GM21360 (cell line): Measurements from ENCODE around the gene RPTOR.
"Not testable (repeated sequence)": the region's sequence is repeated elsewhere in the genome, so short reads cannot be mapped to it uniquely, and the experiment has no call there.

ENCODE experiments used
- ATAC-seq: cut with Tn5 transposase; IDR thresholded peaks from one replicate; pipeline ENCODE4 v1.9.1; 2021; ENCODE audit warnings: mild to moderate bottlenecking, moderate library complexity; ENCODE audit not compliant: unreplicated experiment

Gene RPTOR

GRCh38 chr17:80612997-80613731 is 68.5 kb downstream of the RPTOR start:
- ATAC-seq = no peak

GRCh38 chr17:80613732-80614071 is 69.1 kb downstream of the RPTOR start:
- ATAC-seq = no peak

- ATAC-seq = no peak
These were observed 69.9 kb downstream of the RPTOR start for GRCh38 chr17:80614332-80615047.

- no peak for ATAC-seq
These were observed 70.7 kb downstream of the RPTOR start for GRCh38 chr17:80615376-80615775.

- no peak for ATAC-seq
These were observed 72.1 kb downstream of the RPTOR start for GRCh38 chr17:80616705-80617104.

- no peak for ATAC-seq
These were observed 73.7 kb downstream of the RPTOR start for GRCh38 chr17:80618304-80618703.

- ATAC-seq = no peak
These were observed 75.0 kb downstream of the RPTOR start for GRCh38 chr17:80619535-80620235.

GRCh38 chr17:80621335-80621996 is 76.8 kb downstream of the RPTOR start:
- ATAC-seq = no peak

- ATAC-seq = no peak
These were observed 77.3 kb downstream of the RPTOR start for GRCh38 chr17:80621997-80622357.

GRCh38 chr17:80624864-80625263 is 80.2 kb downstream of the RPTOR start:
- ATAC-seq = no peak

GRCh38 chr17:80625627-80626026 is 81.0 kb downstream of the RPTOR start:
- no peak for ATAC-seq

- ATAC-seq = not testable (repeated sequence)
These were observed 84.2 kb downstream of the RPTOR start for GRCh38 chr17:80628881-80629280.

GRCh38 chr17:80629298-80630028 is 84.8 kb downstream of the RPTOR start:
- no peak for ATAC-seq

GRCh38 chr17:80630560-80631120 is 86.0 kb downstream of the RPTOR start:
- ATAC-seq = no peak

- ATAC-seq = no peak
These were observed 86.8 kb downstream of the RPTOR start for GRCh38 chr17:80631142-80632045.

GRCh38 chr17:80632046-80632581 is 87.5 kb downstream of the RPTOR start:
- ATAC-seq = no peak

GRCh38 chr17:80633207-80633606 is 88.6 kb downstream of the RPTOR start:
- no peak for ATAC-seq

GRCh38 chr17:80633994-80634566 is 89.4 kb downstream of the RPTOR start:
- no peak for ATAC-seq
